Uterus (tissue), 2 donors: ENCODE measurements around the gene C1R.

Experiments used
- CTCF ChIP-seq, 4 experiments: fragments of 200-600 bp in 2 of 4; fragments of 450-650 bp in 2 of 4; sonication (generic) in 2 of 4; IDR thresholded peaks; one replicate each; pipeline ENCODE4 v1.5.1; 2016 to 2019; ENCODE audit warnings: antibody characterized with exemption in 4 of 4, mild to moderate bottlenecking in 2 of 4, moderate library complexity in 1 of 4
- POLR2A ChIP-seq, 2 donors: fragments of 450-650 bp; IDR thresholded peaks; one replicate each; pipeline ENCODE4 v1.6.1; 2016; ENCODE audit warnings: antibody characterized with exemption in 2 of 2, mild to moderate bottlenecking in 1 of 2, moderate library complexity in 1 of 2

GRCh38 chr12:7072035-7072434 lies 20.2 kb downstream of the C1R start:
- no peak for TF ChIP-seq CTCF (IDR thresholded peaks at IDR 0.05)
- no peak for TF ChIP-seq POLR2A (IDR thresholded peaks at IDR 0.05)
